Forelimb muscle (tissue), 1 donor: ENCODE data around the gene SLC51A. TPM values are rescaled to one million over a fixed set of nuclear protein-coding genes. Genes with fewer than 3 reads are reported as not detected.
"Not testable (repeated sequence)": the region's sequence is repeated elsewhere in the genome, so short reads cannot be mapped to it uniquely, and the experiment has no call there.

Source experiments
- DNase-seq: peaks from one replicate; pipeline ENCODE4 v3.0.0-alpha.2; 2013; ENCODE audit warnings: low read depth
- polyA plus RNA-seq: library from polyadenylated mRNA; unstranded; fragments of 120-200 nt; gene quantifications from one replicate; pipeline ENCODE4 v1.2.1, GENCODE V29; 2013; ENCODE audit not compliant: insufficient read length

The SLC51A gene
- polyA plus RNA-seq, 1 donor = 9.9 TPM

DNA sequence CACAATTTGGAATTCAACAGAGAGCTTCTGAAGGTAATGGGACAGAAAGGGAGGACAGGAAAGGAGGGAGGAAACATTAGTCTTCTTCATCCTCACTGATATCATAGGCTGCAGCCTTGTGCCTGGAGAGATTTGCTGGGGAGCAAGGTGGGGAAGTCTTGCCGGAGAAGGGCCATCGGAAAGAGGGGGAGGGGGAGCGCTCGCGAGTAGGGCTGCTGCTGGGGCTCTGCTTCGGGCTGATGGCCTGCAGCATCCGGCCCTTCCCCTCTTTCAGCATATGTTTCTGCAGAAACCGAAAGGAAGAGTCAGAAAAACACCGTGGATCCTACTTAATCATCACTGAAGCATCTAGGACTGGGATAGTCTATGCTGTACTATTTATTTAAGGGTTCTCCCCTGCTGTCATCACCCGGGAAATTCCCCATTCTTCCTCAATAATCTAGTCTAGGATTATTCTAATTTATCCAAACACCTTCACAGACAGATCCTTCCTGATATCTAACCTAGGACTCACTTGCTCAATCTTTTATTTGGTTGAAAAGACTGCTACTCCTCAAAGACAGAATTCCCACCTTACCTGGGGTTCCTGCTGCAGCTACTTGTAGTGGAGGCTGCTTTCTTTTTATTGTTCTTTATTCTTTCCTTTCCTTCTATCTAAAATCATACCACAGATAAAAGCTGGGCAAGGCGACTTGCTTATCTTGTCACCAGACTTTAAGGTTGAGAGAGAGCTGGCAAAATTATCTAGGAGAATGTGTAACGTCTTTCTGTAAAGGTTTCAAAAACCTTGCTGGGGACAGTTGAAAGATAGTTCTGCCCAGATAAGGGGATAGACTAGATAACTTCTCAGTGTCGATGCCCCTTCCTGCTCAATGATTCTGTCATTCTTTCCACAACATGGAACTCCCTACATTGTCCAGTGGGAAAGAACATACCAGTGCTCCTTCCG lies 22.6 kb downstream of the SLC51A start:
- no peak for DNase-seq

GRCh38 chr3:196240424-196240823 lies 24.1 kb downstream of the SLC51A start:
- no peak for DNase-seq

- DNase-seq = no peak
Observed at GRCh38 chr3:196241704-196242103, 25.4 kb downstream of the SLC51A start.

GRCh38 chr3:196244166-196244565 lies 27.8 kb downstream of the SLC51A start:
- not testable (repeated sequence) for DNase-seq

DNA sequence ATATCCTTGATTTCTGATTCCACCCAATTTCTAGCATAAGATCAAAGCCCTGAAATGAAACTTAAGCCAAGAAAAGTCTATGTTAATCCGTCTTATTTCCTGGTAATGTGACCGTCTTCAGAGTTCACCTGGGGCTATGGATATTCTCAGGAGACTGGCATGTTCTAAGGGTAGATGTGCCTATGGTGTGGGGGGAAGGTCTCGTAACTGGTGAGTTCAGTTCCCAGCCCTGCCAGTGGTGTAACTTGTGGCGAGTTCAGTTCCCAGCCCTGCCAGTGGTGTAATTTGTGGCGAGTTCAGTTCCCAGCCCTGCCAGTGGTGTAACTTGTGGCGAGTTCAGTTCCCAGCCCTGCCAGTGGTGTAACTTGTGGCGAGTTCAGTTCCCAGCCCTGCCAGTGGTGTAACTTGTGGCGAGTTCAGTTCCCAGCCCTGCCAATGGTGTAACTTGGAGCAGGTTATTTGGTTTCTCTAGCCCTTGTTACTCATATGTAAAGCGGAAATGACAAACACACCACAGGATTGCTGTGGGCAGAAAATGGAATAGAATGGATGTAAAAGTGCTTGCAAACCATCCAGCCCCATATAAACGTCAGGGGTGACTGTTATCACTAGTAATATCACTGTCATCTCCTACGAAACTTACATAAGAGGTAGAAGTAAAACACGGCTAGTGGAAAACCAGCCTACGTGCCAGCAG lies 30.4 kb downstream of the SLC51A start:
- DNase-seq = no peak

- no peak for DNase-seq
Observed at GRCh38 chr3:196251918-196252317, 35.6 kb downstream of the SLC51A start.

DNA sequence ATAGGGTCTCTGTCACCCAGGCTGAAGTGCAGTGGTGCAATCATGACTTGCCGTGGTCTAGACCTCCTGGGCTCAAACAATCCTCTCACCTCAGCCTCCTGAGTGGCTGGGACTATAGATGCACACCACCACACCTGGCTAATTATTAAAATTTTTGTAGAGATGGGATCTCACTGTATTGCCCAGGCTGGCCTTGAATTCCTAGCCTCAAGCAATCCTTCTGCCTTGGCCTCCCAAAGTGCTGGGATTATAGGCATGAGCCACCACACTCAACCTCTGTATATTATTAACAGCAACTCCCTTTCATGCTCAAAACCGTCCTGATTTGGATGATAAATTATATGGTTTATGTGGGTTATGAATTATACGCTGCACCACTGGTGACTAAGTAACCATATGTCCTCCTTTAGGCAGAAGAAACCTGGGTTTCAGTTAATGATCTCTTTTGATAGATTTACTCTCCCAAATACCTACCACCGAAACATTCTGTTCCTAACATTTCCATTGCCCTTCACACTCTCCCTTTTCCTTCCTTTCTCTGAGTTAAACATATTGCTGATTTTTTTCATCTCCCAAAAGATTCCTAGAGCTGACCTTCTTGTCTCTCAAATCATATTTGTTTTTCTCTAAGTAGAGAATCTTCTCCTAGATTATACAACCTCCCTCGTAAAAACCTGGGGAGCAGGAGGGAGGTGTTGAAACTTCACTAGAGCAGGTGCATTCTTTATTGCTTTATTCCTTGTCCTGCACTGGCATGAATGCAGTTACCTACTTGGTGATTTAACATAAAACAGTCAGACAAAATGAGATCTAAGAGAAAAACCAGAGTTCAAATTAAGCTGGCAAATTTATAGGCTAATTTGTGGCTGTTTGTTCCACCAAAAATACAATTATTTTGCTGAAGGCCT lies 38.3 kb downstream of the SLC51A start:
- DNase-seq = no peak

DNA sequence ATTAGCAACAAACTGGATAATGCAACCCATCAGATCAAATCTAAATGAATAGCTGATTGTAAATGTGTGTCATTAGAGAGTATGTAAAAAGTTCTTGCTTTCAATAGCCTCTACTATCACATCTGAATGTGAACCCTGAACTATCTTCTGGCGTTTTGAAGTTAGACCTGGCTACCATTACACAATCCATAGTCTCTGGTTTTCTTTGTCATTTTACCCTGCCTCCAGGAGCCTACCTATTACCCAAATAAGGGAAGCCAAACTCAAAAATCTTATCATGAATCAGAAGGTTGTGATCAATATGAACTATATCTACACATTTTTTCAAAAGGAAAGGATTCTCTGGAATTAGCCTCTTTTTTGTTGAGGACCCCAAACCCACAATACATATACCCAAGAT lies 39.4 kb downstream of the SLC51A start:
- no peak for DNase-seq

DNA sequence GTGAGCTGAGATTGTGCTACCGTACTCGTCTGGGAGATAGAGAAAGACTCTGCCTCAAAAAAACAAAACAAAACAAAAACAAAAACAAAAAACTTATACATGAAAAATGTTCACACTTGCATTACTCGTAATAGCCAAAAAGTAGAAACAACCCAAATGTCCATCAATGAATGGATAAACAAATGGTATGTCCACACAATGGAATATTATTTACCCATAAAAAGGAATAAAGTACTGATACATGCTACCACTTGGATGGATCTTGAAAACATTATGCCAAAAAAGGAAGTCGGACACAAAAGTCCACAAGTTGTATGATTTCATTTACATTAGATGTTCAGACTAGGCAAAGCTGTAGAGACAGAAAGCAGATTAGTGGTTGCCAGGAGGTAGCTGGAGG lies 44.5 kb downstream of the SLC51A start:
- DNase-seq = no peak

- no peak for DNase-seq
Observed at GRCh38 chr3:196263819-196264218, 47.5 kb downstream of the SLC51A start.

DNA sequence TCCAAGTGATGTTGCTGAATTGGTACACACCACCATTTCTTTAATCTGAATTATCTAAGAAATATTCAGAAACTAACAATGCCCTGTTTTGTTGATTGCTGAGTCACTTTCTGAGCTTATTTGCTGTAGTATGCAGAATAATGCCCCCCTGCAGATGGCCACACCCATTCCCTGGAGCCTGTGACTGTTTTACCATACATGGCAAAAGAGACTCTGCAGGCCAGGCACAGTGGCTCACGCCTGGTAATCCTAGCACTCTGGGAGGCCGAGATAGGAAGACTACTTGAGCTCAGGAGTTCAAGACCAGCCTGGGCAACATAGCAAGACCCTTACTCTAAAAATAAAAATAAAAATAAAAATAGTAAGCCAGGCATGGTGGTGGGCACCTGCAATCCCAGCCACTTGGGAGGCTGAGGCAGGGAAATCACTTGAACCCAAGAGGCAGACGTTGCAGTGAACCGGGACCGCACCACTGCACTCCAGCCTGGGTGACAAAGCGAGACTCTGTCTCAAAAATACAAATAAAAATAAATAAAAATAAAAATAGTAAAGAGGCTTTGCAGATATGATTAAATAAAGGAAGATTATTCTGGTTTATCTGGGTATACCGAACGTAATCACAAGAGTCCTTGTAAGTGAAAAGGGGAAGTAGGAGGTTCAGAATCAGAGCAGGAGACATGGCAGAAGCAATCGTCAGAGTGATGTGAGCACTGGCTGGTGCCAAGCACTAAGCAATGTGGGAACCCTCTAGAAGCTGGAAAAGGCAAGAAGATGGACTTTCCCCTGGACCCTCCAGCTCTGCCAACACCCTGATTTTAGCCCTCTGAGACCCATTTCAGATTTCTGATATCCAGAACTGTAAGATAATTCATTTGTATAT lies 52.2 kb downstream of the SLC51A start:
- DNase-seq = no peak

- no peak for DNase-seq
Observed at GRCh38 chr3:196270499-196270898, 54.2 kb downstream of the SLC51A start.

DNA sequence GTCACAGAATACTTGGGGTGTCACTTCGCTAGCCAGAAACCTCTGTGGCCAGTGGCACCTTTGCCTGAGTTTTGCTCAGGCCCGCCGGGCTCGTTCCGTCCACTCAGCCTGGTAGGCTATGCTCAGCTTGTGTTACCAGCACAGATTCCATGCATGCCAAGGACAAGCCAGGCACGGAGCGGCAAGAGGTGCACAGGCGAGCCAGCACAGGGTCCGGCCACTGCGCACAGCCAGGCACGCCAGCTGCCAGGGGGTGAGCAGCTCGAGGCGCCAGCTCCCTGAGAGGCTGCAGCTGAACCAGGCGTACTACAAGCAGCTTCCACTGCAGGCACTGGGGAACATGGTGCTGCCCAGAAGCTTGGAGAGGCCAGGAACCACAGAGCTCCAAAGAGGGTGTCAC lies 56.5 kb downstream of the SLC51A start:
- DNase-seq = no peak

DNA sequence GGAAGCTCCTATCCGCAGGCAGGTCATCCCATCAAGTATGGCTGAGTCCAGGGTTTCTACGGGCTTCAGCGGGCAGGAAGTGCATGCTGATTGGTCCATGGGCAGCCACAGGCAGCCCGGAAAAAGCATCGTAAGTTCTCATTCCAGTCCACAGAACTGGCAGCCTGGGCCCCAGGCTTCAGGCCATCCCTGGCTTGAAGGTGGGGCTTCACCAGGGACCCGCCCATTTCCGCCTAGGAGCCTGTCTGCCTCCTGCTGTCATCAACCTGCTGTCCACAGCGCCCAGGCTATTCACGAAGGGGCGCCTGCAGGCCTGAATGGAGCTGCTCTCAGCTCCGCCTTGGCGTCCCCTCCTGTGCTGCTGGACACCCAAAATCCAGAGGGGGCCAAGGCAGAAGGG lies 57.3 kb downstream of the SLC51A start:
- no peak for DNase-seq

GRCh38 chr3:196274585-196274984 lies 58.3 kb downstream of the SLC51A start:
- no peak for DNase-seq

DNA sequence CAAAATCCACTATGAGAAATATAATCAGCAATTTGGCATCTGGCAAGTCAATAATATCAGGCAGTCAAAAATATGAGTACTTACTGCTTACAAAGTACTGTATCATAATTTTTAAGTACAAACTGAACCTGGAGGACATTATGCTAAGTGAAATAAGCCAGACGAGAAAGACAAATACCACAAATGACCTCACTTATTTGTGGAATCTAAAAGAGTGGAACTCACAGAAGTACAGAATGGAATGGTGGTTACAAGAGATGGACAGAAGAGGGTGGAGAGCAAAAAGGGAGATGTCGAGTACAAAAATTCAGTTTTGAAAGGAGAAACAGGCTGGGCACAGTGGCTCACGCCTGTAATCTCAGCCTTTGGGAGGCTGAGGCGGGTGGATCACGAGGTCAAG lies 58.8 kb downstream of the SLC51A start:
- DNase-seq = no peak

- DNase-seq = no peak
Observed at GRCh38 chr3:196280689-196281440, 64.5 kb downstream of the SLC51A start.

- no peak for DNase-seq
Observed at GRCh38 chr3:196281962-196282361, 65.6 kb downstream of the SLC51A start.
